Fibroblast of pulmonary artery (primary cell): ENCODE results near the gene OPRL1.

Experiments
- DNase-seq: peaks from one replicate; pipeline ENCODE4 v3.0.0-alpha.2; 2010; ENCODE audit warnings: low read depth
- H3K4me3 ChIP-seq: replicated peaks from 2 replicates; pipeline ENCODE4 v1.5.1; 2011; ENCODE audit warnings: low read depth, mild to moderate bottlenecking, control low read depth, low read length, moderate library complexity
- TF ChIP-seq, protein P1 (sequence below): IDR thresholded peaks from 2 replicates; pipeline ENCODE4 v1.5.1; 2011; ENCODE audit warnings: mild to moderate bottlenecking, control low read depth, low read length, inconsistent platforms; ENCODE audit errors: missing control alignments

Gene OPRL1

DNA sequence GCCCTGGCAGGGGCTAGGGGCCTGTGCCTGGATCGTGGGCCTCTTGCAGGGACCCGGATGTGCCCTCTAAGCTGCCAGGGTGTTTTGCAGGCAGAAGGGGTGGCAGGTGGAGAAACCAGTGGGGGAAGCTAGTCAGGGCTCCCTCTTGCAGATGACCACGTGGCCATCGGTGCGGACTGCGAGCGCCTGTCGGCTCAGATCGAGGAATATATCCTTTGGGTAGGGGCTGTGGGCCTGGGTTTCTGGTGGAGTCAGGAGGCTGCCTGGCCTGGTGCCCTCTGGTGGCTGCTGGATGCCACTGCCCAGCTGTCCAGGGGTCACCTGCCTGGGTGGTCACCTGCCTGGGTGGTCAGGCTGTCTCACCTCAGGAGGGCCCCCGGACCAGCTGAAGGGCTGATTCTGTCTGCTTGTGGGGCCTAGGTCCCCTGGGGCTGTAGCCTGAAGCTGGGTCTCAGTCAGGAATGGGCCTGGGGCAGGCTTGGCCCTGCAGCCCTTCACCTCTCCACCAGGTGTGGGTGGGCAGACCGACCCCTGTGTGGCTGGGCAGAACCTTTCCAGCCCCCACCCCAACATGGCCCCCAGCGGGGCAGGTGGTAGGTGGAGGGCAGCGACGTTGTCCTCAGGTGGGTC lies 10.2 kb upstream of the OPRL1 start:
- no peak overlapping the region for H3K4me3 ChIP-seq
- DNase-seq, result peak; percentile 28
- TF ChIP-seq, protein P1, sequence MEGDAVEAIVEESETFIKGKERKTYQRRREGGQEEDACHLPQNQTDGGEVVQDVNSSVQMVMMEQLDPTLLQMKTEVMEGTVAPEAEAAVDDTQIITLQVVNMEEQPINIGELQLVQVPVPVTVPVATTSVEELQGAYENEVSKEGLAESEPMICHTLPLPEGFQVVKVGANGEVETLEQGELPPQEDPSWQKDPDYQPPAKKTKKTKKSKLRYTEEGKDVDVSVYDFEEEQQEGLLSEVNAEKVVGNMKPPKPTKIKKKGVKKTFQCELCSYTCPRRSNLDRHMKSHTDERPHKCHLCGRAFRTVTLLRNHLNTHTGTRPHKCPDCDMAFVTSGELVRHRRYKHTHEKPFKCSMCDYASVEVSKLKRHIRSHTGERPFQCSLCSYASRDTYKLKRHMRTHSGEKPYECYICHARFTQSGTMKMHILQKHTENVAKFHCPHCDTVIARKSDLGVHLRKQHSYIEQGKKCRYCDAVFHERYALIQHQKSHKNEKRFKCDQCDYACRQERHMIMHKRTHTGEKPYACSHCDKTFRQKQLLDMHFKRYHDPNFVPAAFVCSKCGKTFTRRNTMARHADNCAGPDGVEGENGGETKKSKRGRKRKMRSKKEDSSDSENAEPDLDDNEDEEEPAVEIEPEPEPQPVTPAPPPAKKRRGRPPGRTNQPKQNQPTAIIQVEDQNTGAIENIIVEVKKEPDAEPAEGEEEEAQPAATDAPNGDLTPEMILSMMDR, result peak; percentile 70

DNA sequence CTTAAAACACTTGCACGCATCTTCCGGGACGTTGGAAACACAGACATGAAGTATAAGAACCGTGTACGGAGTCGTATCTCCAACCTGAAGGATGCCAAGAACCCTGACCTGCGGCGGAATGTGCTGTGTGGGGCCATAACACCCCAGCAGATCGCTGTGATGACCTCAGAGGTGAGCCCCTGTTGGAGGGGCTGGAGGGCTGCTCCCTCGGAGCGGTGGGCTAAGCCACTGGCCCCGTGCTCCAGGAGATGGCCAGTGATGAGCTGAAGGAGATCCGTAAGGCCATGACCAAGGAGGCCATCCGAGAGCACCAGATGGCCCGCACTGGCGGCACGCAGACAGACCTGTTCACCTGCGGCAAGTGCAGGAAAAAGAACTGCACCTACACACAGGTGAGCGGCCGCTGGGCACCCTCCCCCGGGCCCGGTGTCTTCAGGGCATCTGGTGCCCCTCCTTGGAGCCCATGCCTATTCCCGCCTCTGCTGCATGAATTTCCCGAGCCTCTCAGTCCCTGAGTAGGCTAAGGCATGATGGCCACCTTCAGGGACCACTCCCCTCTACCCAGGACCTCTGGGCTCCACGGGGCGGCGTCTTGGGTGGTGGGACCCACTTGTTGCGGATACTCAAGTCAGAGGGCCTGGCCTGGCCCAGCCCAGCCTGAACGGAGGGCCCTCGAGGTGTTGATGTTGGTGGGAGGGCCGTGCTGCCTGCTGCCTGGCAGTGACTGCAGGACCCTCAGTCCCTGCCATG lies 9.5 kb upstream of the OPRL1 start:
- TF ChIP-seq, protein P1, result no peak
- DNase-seq, result no peak
- H3K4me3 ChIP-seq, result no peak overlapping the region

DNA sequence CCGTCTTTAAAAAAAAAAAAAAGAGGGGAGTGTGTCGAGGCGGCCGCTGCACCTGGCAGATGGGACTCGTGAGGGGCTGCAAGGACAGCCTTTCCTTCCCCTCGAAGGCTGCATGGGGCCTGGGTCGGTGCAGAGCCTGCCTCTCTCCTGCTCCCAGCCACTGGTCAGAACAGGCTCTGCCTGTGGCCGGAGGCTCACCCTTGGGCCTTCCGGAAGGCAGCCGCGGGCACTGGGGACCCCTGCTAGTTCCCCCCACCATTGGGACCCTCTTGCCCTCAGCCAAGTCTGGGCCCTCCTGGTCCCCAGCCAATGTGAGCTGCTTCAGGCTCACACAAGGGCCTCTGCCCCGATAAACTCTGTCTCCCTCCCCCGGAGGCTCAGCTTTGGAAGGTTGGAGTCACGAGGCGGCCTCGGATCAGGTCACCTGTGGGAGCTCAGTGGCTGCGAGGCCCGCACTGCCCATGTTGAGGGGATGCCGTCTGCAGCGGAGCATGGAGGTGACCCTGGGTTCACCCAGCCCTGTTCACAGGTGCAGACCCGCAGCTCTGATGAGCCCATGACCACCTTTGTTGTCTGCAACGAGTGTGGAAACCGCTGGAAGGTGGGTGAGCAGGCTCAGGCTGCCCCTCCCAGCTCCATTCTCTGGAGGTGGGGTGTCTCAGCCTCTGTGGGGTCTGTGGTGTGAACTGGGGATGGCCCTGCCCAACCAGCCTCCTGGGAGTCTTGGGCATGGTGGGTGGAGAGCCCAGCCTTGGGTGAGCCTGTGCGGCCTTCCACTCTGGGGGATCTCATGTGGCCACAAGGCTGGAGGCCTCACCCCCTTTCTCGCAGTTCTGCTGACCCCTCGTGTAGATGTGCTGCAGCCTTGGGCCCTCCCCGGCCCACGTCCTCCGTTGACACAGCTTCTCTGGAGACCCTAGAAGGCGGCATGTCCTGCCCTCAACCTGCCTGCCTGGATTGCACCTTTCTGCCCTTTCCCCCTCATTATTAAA lies 8.2 kb upstream of the OPRL1 start:
- no peak for DNase-seq
- TF ChIP-seq, protein P1, result no peak
- H3K4me3 ChIP-seq, result no peak overlapping the region

DNA sequence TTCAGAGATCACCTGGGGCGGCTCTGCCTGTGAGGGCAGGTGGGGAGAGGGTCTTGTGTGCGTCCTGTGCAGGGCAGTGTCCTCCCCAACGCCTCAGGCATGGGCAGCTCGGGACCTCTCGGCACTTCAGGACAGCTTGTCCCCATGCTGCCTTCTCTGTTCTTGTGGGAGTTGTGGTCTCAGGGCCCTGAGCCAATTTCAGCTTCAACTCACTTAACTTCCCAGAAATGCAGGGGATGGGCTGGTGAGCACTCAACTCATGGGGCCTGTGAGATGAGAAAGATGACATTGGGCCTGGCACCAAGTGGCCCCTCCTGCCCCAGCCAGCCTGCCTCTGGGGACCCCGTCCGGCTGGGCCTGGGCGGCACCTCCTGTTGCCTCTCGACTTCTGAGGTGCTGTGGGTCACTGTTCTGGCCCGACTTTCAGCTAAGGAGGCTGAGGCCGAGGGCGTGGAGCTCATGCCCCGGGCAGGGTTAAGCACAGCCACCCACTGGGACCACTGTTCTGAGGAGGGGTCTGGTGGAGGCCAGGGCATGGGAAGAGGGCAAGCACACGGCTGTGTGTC lies 7.3 kb upstream of the OPRL1 start:
- TF ChIP-seq, protein P1, result no peak
- H3K4me3 ChIP-seq, result no peak overlapping the region
- no peak for DNase-seq

DNA sequence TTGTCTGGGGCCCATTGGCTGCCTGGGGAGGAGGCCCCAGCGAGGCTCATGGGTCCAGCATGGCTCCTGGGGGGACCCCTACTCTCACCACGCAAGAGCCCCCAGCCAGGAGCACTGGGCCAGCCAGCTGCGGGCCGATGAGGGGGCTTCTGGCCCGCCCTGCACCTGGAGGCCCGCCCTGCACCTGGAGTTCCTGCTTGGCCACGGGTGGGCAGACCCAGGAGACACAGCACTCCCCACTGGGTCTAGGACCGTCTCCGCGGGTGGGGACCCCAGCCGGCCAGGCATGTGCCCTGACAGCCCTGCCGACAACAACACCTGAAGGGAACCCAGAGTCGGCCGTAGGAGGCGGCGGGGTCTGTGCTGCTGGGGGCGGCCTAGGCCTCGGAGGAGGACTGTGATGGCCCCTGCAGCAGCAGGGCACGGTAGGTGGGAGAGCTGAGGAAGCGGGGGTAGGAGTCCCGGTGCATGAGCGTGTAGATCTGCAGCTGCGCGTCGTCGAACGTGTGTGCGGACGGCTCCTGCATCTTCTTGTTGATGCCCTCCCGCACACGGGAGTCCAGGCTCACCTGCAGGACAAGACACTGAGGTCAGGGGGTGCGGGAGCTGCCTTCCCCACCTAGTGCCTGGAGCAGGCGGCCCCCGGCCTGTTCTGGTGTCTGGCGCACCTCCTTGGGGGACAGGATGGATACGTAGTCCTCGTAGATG lies 6.3 kb upstream of the OPRL1 start:
- TF ChIP-seq, protein P1, result no peak
- no peak overlapping the region for H3K4me3 ChIP-seq
- no peak for DNase-seq

DNA sequence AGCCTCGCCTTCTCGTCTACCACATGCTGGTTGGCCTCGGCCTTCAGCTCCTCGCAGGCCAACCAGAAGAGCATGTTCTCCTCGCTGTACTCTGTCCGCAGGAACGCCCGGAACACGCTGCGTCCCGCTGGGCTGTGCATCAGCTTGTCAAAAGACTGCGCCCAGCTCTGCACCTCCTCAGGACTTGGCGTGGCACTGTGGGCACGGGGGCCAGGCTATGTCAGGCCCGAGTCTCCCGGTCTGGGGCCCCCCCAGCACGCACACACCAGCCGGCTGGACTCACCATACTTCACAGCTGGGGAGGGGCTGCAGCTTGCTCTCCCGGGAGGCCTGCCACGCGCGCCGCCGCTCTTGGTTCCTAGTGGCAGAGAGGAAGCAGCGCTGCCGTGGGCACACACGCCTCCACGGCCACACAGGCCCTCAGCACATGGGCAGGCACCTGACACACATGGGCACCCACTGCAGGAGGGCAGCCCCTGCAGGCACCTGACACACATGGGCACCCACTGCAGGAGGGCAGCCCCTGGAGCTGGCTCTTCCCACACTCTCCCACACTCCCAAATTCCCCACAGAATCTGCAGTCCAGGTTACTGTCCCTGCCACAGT lies 5.6 kb upstream of the OPRL1 start:
- TF ChIP-seq, protein P1, result no peak
- no peak for DNase-seq
- no peak overlapping the region for H3K4me3 ChIP-seq
